H1 (cell line): ENCODE measurements around the gene SLC7A9. TPM values are rescaled to one million over a fixed set of nuclear protein-coding genes. Genes with fewer than 3 reads are reported as not detected.

ENCODE experiments used
- CTCF ChIA-PET: fragments of 300-600 bp; sonication (Branson Sonifier 250); formaldehyde crosslinking; loops from one replicate; lab custom pipeline; 2021; ENCODE audit not compliant: partially characterized antibody; lab: Charles Lee
- POLR2A ChIA-PET: fragments of 300-600 bp; sonication (Branson Sonifier 250); formaldehyde crosslinking; loops from one replicate; lab custom pipeline; 2021; ENCODE audit warnings: inconsistent platforms; ENCODE audit not compliant: partially characterized antibody; lab: Charles Lee
- DNase-seq, 2 experiments: peaks; one replicate each; pipeline versions ENCODE4 v3.0.0 to v3.0.0-alpha.2; 2010 to 2022; ENCODE audit warnings: low spot score in 2 of 2, low read depth in 1 of 2, mixed read lengths in 1 of 2
- FAIRE-seq: peaks from 2 replicates; lab custom pipeline; 2011; peaks lifted over from hg19 to GRCh38; lab: Jason Lieb, UNC
- H2AFZ ChIP-seq: 2 replicates; pipeline ENCODE4 v1.8.1; 2012; ENCODE audit warnings: low read length, inconsistent platforms
- H2AK5ac ChIP-seq: 2 replicates; pipeline ENCODE4 v1.6.1; 2013; ENCODE audit warnings: low read depth, low read length
- H2BK120ac ChIP-seq: replicated peaks from 2 replicates; pipeline ENCODE3; 2013; ENCODE audit warnings: low read depth, low read length, inconsistent platforms
- H2BK12ac ChIP-seq: 2 replicates; pipeline ENCODE4 v1.6.1; 2013; ENCODE audit warnings: low read depth, low read length
- H2BK15ac ChIP-seq: 2 replicates; pipeline ENCODE4 v1.6.1; 2013; ENCODE audit warnings: low read length
- H2BK20ac ChIP-seq: 2 replicates; pipeline ENCODE4 v1.6.1; 2013; ENCODE audit warnings: low read length
- H2BK5ac ChIP-seq: 2 replicates; pipeline ENCODE4 v1.6.1; 2013; ENCODE audit warnings: low read depth, low read length
- H3K14ac ChIP-seq: 2 replicates; pipeline ENCODE4 v1.6.1; 2013; ENCODE audit warnings: inconsistent platforms; ENCODE audit not compliant: insufficient read length
- H3K18ac ChIP-seq: 2 replicates; pipeline ENCODE4 v1.6.1; 2013; ENCODE audit warnings: low read length; ENCODE audit errors: extremely low read depth
- H3K23ac ChIP-seq: 2 replicates; pipeline ENCODE4 v1.6.1; 2013; ENCODE audit warnings: inconsistent platforms; ENCODE audit not compliant: insufficient read length
- H3K23me2 ChIP-seq: 2 replicates; pipeline ENCODE4 v1.6.1; 2013; ENCODE audit warnings: low read depth, low read length
- H3K27ac ChIP-seq: 2 replicates; pipeline ENCODE4 v1.6.1; 2011; ENCODE audit warnings: low read depth, low read length, inconsistent platforms
- H3K27me3 ChIP-seq, 4 experiments: replicated peaks in 1 of 4; 1 replicate in 1 of 4; 2 replicates in 3 of 4; pipeline versions ENCODE4 v1.6.1 to v1.8.1; 2011 to 2013; ENCODE audit warnings: low read length in 3 of 4, mild to moderate bottlenecking in 3 of 4, inconsistent platforms in 2 of 4, mixed read lengths in 2 of 4, moderate library complexity in 1 of 4; ENCODE audit not compliant: control insufficient read depth in 3 of 4, insufficient read depth in 3 of 4; ENCODE audit errors: extremely low read depth in 1 of 4
- H3K36me3 ChIP-seq, 4 experiments: 2 replicates each; pipeline versions ENCODE4 v1.6.1 to v1.8.1; 2011 to 2013; ENCODE audit warnings: mild to moderate bottlenecking in 4 of 4, low read length in 3 of 4, moderate library complexity in 2 of 4, control low read depth in 1 of 4, inconsistent platforms in 1 of 4; ENCODE audit not compliant: insufficient read depth in 4 of 4, control insufficient read depth in 2 of 4
- H3K4ac ChIP-seq: replicated peaks from 2 replicates; pipeline ENCODE3; 2013; ENCODE audit warnings: low read length, low read depth, mixed read lengths, inconsistent platforms; ENCODE audit not compliant: insufficient read length
- H3K4me1 ChIP-seq, 4 experiments: replicated peaks in 1 of 4; 1 replicate in 1 of 4; 2 replicates in 3 of 4; pipeline versions ENCODE4 v1.6.1 to v1.8.1; 2011 to 2013; ENCODE audit warnings: low read length in 3 of 4, inconsistent platforms in 2 of 4, mixed read lengths in 1 of 4; ENCODE audit not compliant: insufficient read depth in 4 of 4, control insufficient read depth in 3 of 4
- H3K4me2 ChIP-seq, 2 experiments: 2 replicates each; pipeline versions ENCODE4 v1.6.1 to v1.8.1; 2011 to 2013; ENCODE audit warnings: low read depth in 2 of 2, low read length in 2 of 2, control low read depth in 1 of 2, inconsistent platforms in 1 of 2, mild to moderate bottlenecking in 1 of 2; ENCODE audit not compliant: insufficient read depth in 1 of 2
- H3K4me3 ChIP-seq, 4 experiments: fragments of 200-600, 300-600 bp in 1 of 4; sonication (generic), shearing (Covaris generic), sonication (Bioruptor Twin) in 1 of 4; 2 replicates each; pipeline versions ENCODE4 v1.5.1 to v1.8.1; 2011 to 2016; ENCODE audit warnings: low read length in 4 of 4, low read depth in 3 of 4, control low read depth in 2 of 4, inconsistent platforms in 2 of 4, mild to moderate bottlenecking in 2 of 4, mixed read lengths in 1 of 4, moderate library complexity in 1 of 4; ENCODE audit not compliant: insufficient read depth in 2 of 4; ENCODE audit errors: extremely low read depth in 1 of 4
- H3K56ac ChIP-seq: replicated peaks from 2 replicates; pipeline ENCODE3; 2013; ENCODE audit warnings: low read depth, mild to moderate bottlenecking, mixed read lengths, low read length, inconsistent platforms; ENCODE audit not compliant: insufficient read length
- H3K79me1 ChIP-seq: 2 replicates; pipeline ENCODE4 v1.6.1; 2013; ENCODE audit warnings: low read depth, low read length, control low read depth
- H3K79me2 ChIP-seq, 2 experiments: 2 replicates each; pipeline versions ENCODE4 v1.6.1 to v1.8.1; 2012 to 2013; ENCODE audit warnings: low read length in 2 of 2, mild to moderate bottlenecking in 2 of 2, inconsistent platforms in 1 of 2; ENCODE audit not compliant: insufficient read depth in 2 of 2, control insufficient read depth in 1 of 2
- H3K9ac ChIP-seq, 4 experiments: replicated peaks in 1 of 4; 1 replicate in 1 of 4; 2 replicates in 3 of 4; pipeline versions ENCODE4 v1.6.1 to v1.8.1; 2011 to 2013; ENCODE audit warnings: low read depth in 3 of 4, low read length in 3 of 4, control low read depth in 2 of 4, mild to moderate bottlenecking in 2 of 4, moderate library complexity in 2 of 4, inconsistent platforms in 1 of 4; ENCODE audit errors: extremely low read depth in 1 of 4
- H3K9me3 ChIP-seq, 2 experiments: 2 replicates each; pipeline versions ENCODE4 v1.6.1 to v1.8.1; 2012 to 2013; ENCODE audit warnings: mild to moderate bottlenecking in 2 of 2, moderate library complexity in 2 of 2, control low read depth in 1 of 2, inconsistent platforms in 1 of 2, low read depth in 1 of 2, low read length in 1 of 2, mixed read lengths in 1 of 2; ENCODE audit not compliant: insufficient read depth in 2 of 2
- H4K20me1 ChIP-seq, 2 experiments: replicated peaks in 1 of 2; 2 replicates each; pipeline versions ENCODE3 to v1.8.1; 2011 to 2013; ENCODE audit warnings: inconsistent platforms in 2 of 2, low read length in 2 of 2, mild to moderate bottlenecking in 1 of 2; ENCODE audit not compliant: insufficient read depth in 2 of 2, control insufficient read depth in 1 of 2
- H4K5ac ChIP-seq: 2 replicates; pipeline ENCODE4 v1.6.1; 2013; ENCODE audit warnings: low read length, low read depth, mixed read lengths, inconsistent platforms; ENCODE audit not compliant: insufficient read length
- H4K8ac ChIP-seq: 2 replicates; pipeline ENCODE4 v1.8.0; 2013; ENCODE audit warnings: mild to moderate bottlenecking, moderate library complexity, low read length, inconsistent platforms; ENCODE audit not compliant: insufficient read depth; ENCODE audit errors: extremely low read depth
- H4K91ac ChIP-seq: replicated peaks from 2 replicates; pipeline ENCODE3; 2013; ENCODE audit warnings: low read length, mixed read lengths, inconsistent platforms; ENCODE audit not compliant: insufficient read length
- JUND ChIP-seq: IDR thresholded peaks from 2 replicates; pipeline ENCODE4 v1.6.1; 2011; ENCODE audit warnings: mild to moderate bottlenecking, improper control_type of control experiment, low read length
- MAFK ChIP-seq: IDR thresholded peaks from 2 replicates; pipeline ENCODE4 v1.6.1; 2012; ENCODE audit warnings: low read depth, mild to moderate bottlenecking, improper control_type of control experiment, low read length
- NRF1 ChIP-seq: IDR thresholded peaks from 2 replicates; pipeline ENCODE4 v1.6.1; 2011; ENCODE audit warnings: mild to moderate bottlenecking, low read depth, low read length, improper control_type of control experiment
- PHF8 ChIP-seq: fragments of 200-600 bp; sonication (generic); conservative IDR thresholded peaks from 2 replicates; pipeline ENCODE4 v1.7.1; 2012; ENCODE audit warnings: low read depth, mild to moderate bottlenecking, inconsistent platforms, low read length, moderate library complexity
- RAD21 ChIP-seq, 2 experiments: IDR thresholded peaks in 1 of 2; conservative IDR thresholded peaks in 1 of 2; 2 replicates each; pipeline ENCODE4 v1.6.1; 2011; ENCODE audit warnings: low read depth in 2 of 2, low read length in 2 of 2, improper control_type of control experiment in 1 of 2, inconsistent platforms in 1 of 2, mild to moderate bottlenecking in 1 of 2, moderate library complexity in 1 of 2
- SUZ12 ChIP-seq: fragments of 200-600 bp; sonication (generic); IDR thresholded peaks from 2 replicates; pipeline ENCODE4 v1.6.1; 2012; ENCODE audit warnings: mild to moderate bottlenecking, inconsistent platforms, low read length, moderate library complexity, mixed read lengths
- WGBS, 2 experiments: shearing (Covaris generic) in 1 of 2; methylation state at CpG; one replicate each; pipeline versions ENCODE4 v1.1.6 to v1.1.7; 2013 to 2015; ENCODE audit warnings: low lambda C conversion rate in 2 of 2, mixed read lengths in 2 of 2, inconsistent platforms in 1 of 2, low coverage in 1 of 2, missing lambda C conversion rate in 1 of 2; ENCODE audit not compliant: insufficient replicate concordance in 2 of 2, insufficient coverage in 1 of 2, insufficient read length in 1 of 2; ENCODE audit errors: extremely low coverage in 1 of 2, missing lambda C conversion rate in 1 of 2; 5-methylcytosine and 5-hydroxymethylcytosine counted together
- polyA plus RNA-seq, 7 experiments: library from polyadenylated mRNA; depleted of rRNA in 3 of 7; stranded (reverse) in 5 of 7; unstranded in 2 of 7; fragments of >200 nt in 5 of 7; fragments of 200-250 nt in 2 of 7; gene quantifications; 1 replicate in 5 of 7; 2 replicates in 1 of 7; 4 replicates in 1 of 7; pipeline versions ENCODE4 v1.2.1 to v1.2.3, GENCODE V29; 2011 to 2013; ENCODE audit warnings: missing spikeins in 2 of 7, mixed read lengths in 2 of 7
- total RNA-seq: library from RNA; stranded (reverse); fragmentation: NEBNext Ultra II Directional; extraction: Animal tissue kit (Norgen Biotek cat#: 25700); gene quantifications from 2 replicates; pipeline ENCODE4 v1.2.1, GENCODE V29; 2021

SLC7A9 gene
- total and polyA plus RNA-seq, 2 of the 8 experiments (the other 6 are each of a cell fraction or from before 2014, with no cell fraction given) = 0.15 TPM; not detected in 1

DNA sequence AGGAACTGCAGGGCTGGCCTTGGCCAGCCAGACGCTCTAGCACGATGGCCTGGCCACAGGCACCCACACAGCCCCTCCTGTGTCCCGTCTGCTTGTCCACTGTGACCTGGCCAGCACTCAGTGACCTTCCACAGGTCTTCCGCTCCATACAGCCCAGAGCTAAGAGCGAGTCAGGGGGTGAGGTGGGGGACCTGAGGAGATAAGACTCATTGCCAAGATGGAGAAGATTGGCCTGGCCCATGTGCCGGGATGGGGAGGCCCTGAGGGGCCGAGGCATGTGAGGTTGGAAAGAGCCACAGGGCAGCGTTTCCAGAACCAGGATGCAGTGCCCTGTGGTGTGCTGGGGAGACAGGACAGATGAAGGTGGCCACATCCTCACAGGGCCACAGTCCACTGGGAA is 10.2 kb upstream of the SLC7A9 start:
- Histone ChIP-seq H2BK5ac (0 out of 2 replicates have a peak overlapping the region, but pooled peaks have one; percentile 24), H2AK5ac (no peak overlapping the region), H4K5ac (no peak overlapping the region), H3K4me1 (peaks cover 0 to 3% (median 2%) of the 10 kb centered on the region in 4 experiments; a peak in 4 of 7 replicates), H4K8ac (peak overlapping the region; percentile 51; the same call in 1 of the 2 replicates)
- 89% methylated on average over 8 of the region's 8 CpGs; no CpG with 5 or more reads in 1 of the 2 experiments for WGBS, 2 experiments
- peak in 1 of 2 experiments; percentile 28 for DNase-seq
- TF ChIP-seq RAD21 (IDR thresholded peaks at IDR 0.05 in 1 of 2, conservative IDR thresholded peaks at IDR 0.05 in 1 of 2; ENCODE audit: low read depth in 2 of 2, low read length in 2 of 2) (no peak), JUND (no peak), SUZ12 (no peak), PHF8 (no peak), NRF1 (no peak), MAFK (no peak)
- TF ChIP-seq, all 59 proteins: peak for 0
- H3K23ac ChIP-seq = no peak overlapping the region
- peaks cover 0 to 1% of the 10 kb centered on the region in 2 experiments for H4K20me1 ChIP-seq
- H4K91ac ChIP-seq = no peak overlapping the region
- H3K4me3 ChIP-seq = no peak overlapping the region
- no peak overlapping the region for H2BK120ac ChIP-seq
- H2BK15ac ChIP-seq = no peak overlapping the region
- no peaks in the 10 kb centered on the region for H3K9me3 ChIP-seq
- H3K79me2 ChIP-seq = no peaks in the 10 kb centered on the region
- no peak overlapping the region for H3K18ac ChIP-seq
- no peak overlapping the region for H3K9ac ChIP-seq
- H3K79me1 ChIP-seq = no peaks in the 10 kb centered on the region
- H3K27ac ChIP-seq = no peak overlapping the region
- H2BK12ac ChIP-seq = no peak overlapping the region
- ChIA-PET CTCF (no interaction called here), POLR2A (interaction anchor here (0.7 kb wide), 1 partner anchor 9 kb away, joined by 3 read pairs; no protein-coding TSS in a partner anchor)
- H3K56ac ChIP-seq = no peak overlapping the region
- no peak overlapping the region for H2AFZ ChIP-seq
- no peaks in the 10 kb centered on the region for H3K36me3 ChIP-seq
- H3K23me2 ChIP-seq = no peaks in the 10 kb centered on the region
- H3K4me2 ChIP-seq = no peak overlapping the region
- no peak overlapping the region for H2BK20ac ChIP-seq
- H3K14ac ChIP-seq = no peak overlapping the region
- no peak overlapping the region for H3K4ac ChIP-seq
- H3K27me3 ChIP-seq = no peaks in the 10 kb centered on the region
- no peak for FAIRE-seq
